ENCODE measurements around the gene SV2C.
"Not testable (repeated sequence)": the region's sequence is repeated elsewhere in the genome, so short reads cannot be mapped to it uniquely, and the experiment has no call there.

Gene SV2C, protein sequence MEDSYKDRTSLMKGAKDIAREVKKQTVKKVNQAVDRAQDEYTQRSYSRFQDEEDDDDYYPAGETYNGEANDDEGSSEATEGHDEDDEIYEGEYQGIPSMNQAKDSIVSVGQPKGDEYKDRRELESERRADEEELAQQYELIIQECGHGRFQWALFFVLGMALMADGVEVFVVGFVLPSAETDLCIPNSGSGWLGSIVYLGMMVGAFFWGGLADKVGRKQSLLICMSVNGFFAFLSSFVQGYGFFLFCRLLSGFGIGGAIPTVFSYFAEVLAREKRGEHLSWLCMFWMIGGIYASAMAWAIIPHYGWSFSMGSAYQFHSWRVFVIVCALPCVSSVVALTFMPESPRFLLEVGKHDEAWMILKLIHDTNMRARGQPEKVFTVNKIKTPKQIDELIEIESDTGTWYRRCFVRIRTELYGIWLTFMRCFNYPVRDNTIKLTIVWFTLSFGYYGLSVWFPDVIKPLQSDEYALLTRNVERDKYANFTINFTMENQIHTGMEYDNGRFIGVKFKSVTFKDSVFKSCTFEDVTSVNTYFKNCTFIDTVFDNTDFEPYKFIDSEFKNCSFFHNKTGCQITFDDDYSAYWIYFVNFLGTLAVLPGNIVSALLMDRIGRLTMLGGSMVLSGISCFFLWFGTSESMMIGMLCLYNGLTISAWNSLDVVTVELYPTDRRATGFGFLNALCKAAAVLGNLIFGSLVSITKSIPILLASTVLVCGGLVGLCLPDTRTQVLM

GRCh38 chr5:76082772-76083554 is at the start of gene SV2C:
TSS of gene SV2C (plus strand) at chr5:76083383. CDS start at chr5:76131751, 48,368 bp downstream.
- ChIA-PET CTCF (interaction anchor here (0.5 to 2.1 kb wide), 2 partner anchors 11 to 196 kb away, joined by 3 to 8 read pairs; no protein-coding TSS in a partner anchor), POLR2A (no interaction called here)
- TF ChIP-seq PKNOX1 (IDR thresholded peaks at IDR 0.05) (no peak), BHLHE40 (IDR thresholded peaks at IDR 0.05; ENCODE audit: borderline replicate concordance) (no peak), FOXK2 (IDR thresholded peaks at IDR 0.05) (no peak), ARNT (IDR thresholded peaks at IDR 0.05) (no peak), SP1 (IDR thresholded peaks at IDR 0.05) (no peak), FOXA1 (IDR thresholded peaks at IDR 0.05) (no peak), TARDBP (IDR thresholded peaks at IDR 0.05) (no peak), CTBP1 (IDR thresholded peaks at IDR 0.05; ENCODE audit: borderline replicate concordance) (no peak), FOXM1 (IDR thresholded peaks at IDR 0.05; ENCODE audit: borderline replicate concordance) (no peak), HDGF (IDR thresholded peaks at IDR 0.05; ENCODE audit: borderline replicate concordance) (no peak), ELF4 (IDR thresholded peaks at IDR 0.05) (no peak), L3MBTL2 (conservative IDR thresholded peaks at IDR 0.05) (no peak), ZNF384 (IDR thresholded peaks at IDR 0.05) (no peak), SUZ12 (IDR thresholded peaks at IDR 0.05) (no peak), LEF1 (IDR thresholded peaks at IDR 0.05; ENCODE audit: borderline replicate concordance) (no peak)
- DNase-seq (ENCODE audit: extremely low spot score) = peak; percentile 47

- DNase-seq (ENCODE audit: extremely low spot score); POLR2A ChIA-PET; CTCF ChIA-PET: not testable (repeated sequence)
Observed at GRCh38 chr5:76037736-76038151, 45.4 kb upstream of the SV2C start.

DNA sequence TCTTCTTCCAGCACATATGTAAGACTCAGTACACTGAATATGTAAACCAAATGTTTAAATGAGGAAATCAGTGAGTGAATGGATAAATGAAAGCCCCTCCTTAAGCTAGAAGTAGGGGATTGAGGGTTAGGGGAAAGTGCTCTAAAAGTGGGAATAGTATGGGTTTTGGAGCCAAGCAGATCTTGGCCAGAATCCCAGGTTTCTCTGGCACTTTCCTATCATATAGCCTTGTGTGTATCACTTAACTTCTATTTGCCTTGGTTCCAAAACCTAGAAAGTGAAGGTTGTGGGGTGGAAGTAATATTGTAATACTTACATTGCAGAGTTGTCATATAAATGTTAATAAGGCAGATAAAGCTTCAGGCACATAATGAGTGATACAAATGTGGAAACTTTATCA is 45.0 kb upstream of the SV2C start:
- ChIA-PET POLR2A (no interaction called here), CTCF (no interaction called here)
- DNase-seq (ENCODE audit: extremely low spot score) = no peak
- TF ChIP-seq FOXM1 (IDR thresholded peaks at IDR 0.05; ENCODE audit: borderline replicate concordance) = no peak
- no peak for TF ChIP-seq PKNOX1 (IDR thresholded peaks at IDR 0.05)
- no peak for TF ChIP-seq ZNF384 (IDR thresholded peaks at IDR 0.05)
- TF ChIP-seq CTBP1 (IDR thresholded peaks at IDR 0.05; ENCODE audit: borderline replicate concordance) = no peak
- TF ChIP-seq HDGF (IDR thresholded peaks at IDR 0.05; ENCODE audit: borderline replicate concordance) = no peak
- no peak for TF ChIP-seq ARNT (IDR thresholded peaks at IDR 0.05)
- no peak for TF ChIP-seq L3MBTL2 (conservative IDR thresholded peaks at IDR 0.05)
- TF ChIP-seq TARDBP (IDR thresholded peaks at IDR 0.05) = no peak
- no peak for TF ChIP-seq SUZ12 (IDR thresholded peaks at IDR 0.05)
- no peak for TF ChIP-seq FOXA1 (IDR thresholded peaks at IDR 0.05)
- no peak for TF ChIP-seq SP1 (IDR thresholded peaks at IDR 0.05)
- TF ChIP-seq FOXK2 (IDR thresholded peaks at IDR 0.05) = no peak

- CTCF ChIA-PET = no interaction called here
- POLR2A ChIA-PET = no interaction called here
- DNase-seq (ENCODE audit: extremely low spot score) = no peak
- TF ChIP-seq FOXK2 (IDR thresholded peaks at IDR 0.05) (no peak), L3MBTL2 (conservative IDR thresholded peaks at IDR 0.05) (no peak), ELF4 (IDR thresholded peaks at IDR 0.05) (no peak), FOXM1 (IDR thresholded peaks at IDR 0.05; ENCODE audit: borderline replicate concordance) (no peak), PKNOX1 (IDR thresholded peaks at IDR 0.05) (no peak), LEF1 (IDR thresholded peaks at IDR 0.05; ENCODE audit: borderline replicate concordance) (no peak), ZNF384 (IDR thresholded peaks at IDR 0.05) (no peak)
Observed at GRCh38 chr5:76040806-76041205, 42.4 kb upstream of the SV2C start.

- TF ChIP-seq ARNT (IDR thresholded peaks at IDR 0.05) (no peak), PKNOX1 (IDR thresholded peaks at IDR 0.05) (no peak), L3MBTL2 (conservative IDR thresholded peaks at IDR 0.05) (no peak), BHLHE40 (IDR thresholded peaks at IDR 0.05; ENCODE audit: borderline replicate concordance) (no peak), FOXM1 (IDR thresholded peaks at IDR 0.05; ENCODE audit: borderline replicate concordance) (no peak), LEF1 (IDR thresholded peaks at IDR 0.05; ENCODE audit: borderline replicate concordance) (no peak), ZNF384 (IDR thresholded peaks at IDR 0.05) (no peak), CTBP1 (IDR thresholded peaks at IDR 0.05; ENCODE audit: borderline replicate concordance) (no peak)
- DNase-seq (ENCODE audit: extremely low spot score) = peak; percentile 30
- CTCF ChIA-PET = no interaction called here
- POLR2A ChIA-PET = no interaction called here
Observed at GRCh38 chr5:76041863-76042262, 41.3 kb upstream of the SV2C start.

Measured in HEK293T (cell line).